SK-N-SH treated with all-trans-retinoic acid at 6 μM for 48 hours (cell line): ENCODE measurements around the gene CADM1.

ENCODE experiments used
- ATAC-seq: fragments of 200-7000 bp; cut with Tn5 transposase; 3 replicates; pipeline ENCODE4 v1.9.1; 2020; ENCODE audit warnings: mild to moderate bottlenecking, moderate library complexity
- ARNTL ChIP-seq: fragments of 450-650 bp; formaldehyde crosslinking; IDR thresholded peaks from 2 replicates; pipeline ENCODE4 v1.5.0; 2020; ENCODE audit warnings: low read depth, mild to moderate bottlenecking, moderate library complexity, borderline replicate concordance
- BACH2 ChIP-seq: fragments of 250-450 bp; sonication (Bioruptor Pico); IDR thresholded peaks from 2 replicates; pipeline ENCODE4 v1.9.0; 2021; ENCODE audit warnings: mild to moderate bottlenecking, borderline replicate concordance
- CSDC2 ChIP-seq: fragments of 250-450 bp; sonication (Bioruptor Pico); IDR thresholded peaks from 2 replicates; pipeline ENCODE4 v1.5.0; 2020; ENCODE audit warnings: mild to moderate bottlenecking, moderate library complexity
- ESRRG ChIP-seq: fragments of 250-450 bp; sonication (Bioruptor Pico); IDR thresholded peaks from 2 replicates; pipeline ENCODE4 v1.6.1; 2021; ENCODE audit warnings: mild to moderate bottlenecking
- GLIS3 ChIP-seq: fragments of 250-450 bp; sonication (Bioruptor Pico); IDR thresholded peaks from 2 replicates; pipeline ENCODE4 v1.5.0; 2020; ENCODE audit warnings: mild to moderate bottlenecking, moderate library complexity
- ISL1 ChIP-seq: fragments of 250-450 bp; sonication (Bioruptor Pico); IDR thresholded peaks from 2 replicates; pipeline ENCODE4 v2.1.2; 2022; ENCODE audit warnings: mild to moderate bottlenecking, moderate library complexity
- OSR1 ChIP-seq: fragments of 250-450 bp; sonication (Bioruptor Pico); IDR thresholded peaks from 2 replicates; pipeline ENCODE4 v1.8.0; 2022; ENCODE audit warnings: moderate library complexity, mild to moderate bottlenecking, inconsistent platforms
- POU6F1 ChIP-seq: fragments of 250-450 bp; sonication (Bioruptor Pico); IDR thresholded peaks from 2 replicates; pipeline ENCODE4 v1.8.0; 2021; ENCODE audit warnings: low read depth, mild to moderate bottlenecking, moderate library complexity, borderline replicate concordance
- PPARA ChIP-seq: fragments of 250-450 bp; sonication (Bioruptor Pico); IDR thresholded peaks from 2 replicates; pipeline ENCODE4 v1.5.0; 2020; ENCODE audit warnings: mild to moderate bottlenecking, borderline replicate concordance
- RARB ChIP-seq: fragments of 250-450 bp; sonication (Bioruptor Pico); IDR thresholded peaks from 2 replicates; pipeline ENCODE4 v1.8.0; 2021; ENCODE audit warnings: mild to moderate bottlenecking, moderate library complexity
- SNAI2 ChIP-seq: fragments of 250-450 bp; sonication (Bioruptor Pico); IDR thresholded peaks from 2 replicates; pipeline ENCODE4 v1.5.0; 2020; ENCODE audit warnings: mild to moderate bottlenecking, moderate library complexity
- TCF4 ChIP-seq: fragments of 250-450 bp; sonication (Bioruptor Pico); IDR thresholded peaks from 2 replicates; pipeline ENCODE4 v1.8.0; 2021; ENCODE audit warnings: mild to moderate bottlenecking, moderate library complexity, borderline replicate concordance
- TOX ChIP-seq: fragments of 250-450 bp; sonication (Bioruptor Pico); IDR thresholded peaks from 2 replicates; pipeline ENCODE4 v1.8.0; 2021; ENCODE audit warnings: mild to moderate bottlenecking, moderate library complexity, borderline replicate concordance
- TSHZ2 ChIP-seq: fragments of 250-450 bp; sonication (Bioruptor Pico); IDR thresholded peaks from 2 replicates; pipeline ENCODE4 v1.5.0; 2020; ENCODE audit warnings: mild to moderate bottlenecking, moderate library complexity
- ZC3H10 ChIP-seq: fragments of 250-450 bp; sonication (Bioruptor Pico); IDR thresholded peaks from 2 replicates; pipeline ENCODE4 v1.5.1; 2021; ENCODE audit warnings: mild to moderate bottlenecking, moderate library complexity
- ZFP3 ChIP-seq: fragments of 250-450 bp; sonication (Bioruptor Pico); IDR thresholded peaks from 2 replicates; pipeline ENCODE4 v1.5.0; 2020; ENCODE audit warnings: mild to moderate bottlenecking, moderate library complexity
- ZFP30 ChIP-seq: fragments of 450-650 bp; formaldehyde crosslinking; IDR thresholded peaks from 2 replicates; pipeline ENCODE4 v1.5.0; 2022; ENCODE audit warnings: mild to moderate bottlenecking, moderate library complexity
- ZNF565 ChIP-seq: fragments of 450-650 bp; formaldehyde crosslinking; conservative IDR thresholded peaks from 2 replicates; pipeline ENCODE4 v1.5.0; 2020; ENCODE audit warnings: low read depth, mild to moderate bottlenecking, moderate library complexity
- ZNF70 ChIP-seq: fragments of 450-650 bp; formaldehyde crosslinking; IDR thresholded peaks from 2 replicates; pipeline ENCODE4 v1.5.0; 2020; ENCODE audit warnings: mild to moderate bottlenecking, moderate library complexity
- ZNF8 ChIP-seq: fragments of 450-650 bp; formaldehyde crosslinking; IDR thresholded peaks from 2 replicates; pipeline ENCODE4 v1.5.0; 2020; ENCODE audit warnings: mild to moderate bottlenecking, moderate library complexity
- TF ChIP-seq, protein P1 (sequence below): fragments of 250-450 bp; sonication (Bioruptor Pico); IDR thresholded peaks from 2 replicates; pipeline ENCODE4 v1.5.1; 2020; ENCODE audit warnings: low read depth, mild to moderate bottlenecking, moderate library complexity
- TF ChIP-seq, protein P2 (sequence below): fragments of 250-450 bp; sonication (Bioruptor Pico); IDR thresholded peaks from 2 replicates; pipeline ENCODE4 v1.5.1; 2021; ENCODE audit warnings: mild to moderate bottlenecking, moderate library complexity
- TF ChIP-seq, protein P3 (sequence below): fragments of 250-450 bp; sonication (Bioruptor Pico); IDR thresholded peaks from 2 replicates; pipeline ENCODE4 v1.8.0; 2020; ENCODE audit warnings: mild to moderate bottlenecking, moderate library complexity, borderline replicate concordance

The CADM1 gene

GRCh38 chr11:115158053-115158452 is 346.2 kb downstream of the CADM1 start:
- TF ChIP-seq, protein P1, sequence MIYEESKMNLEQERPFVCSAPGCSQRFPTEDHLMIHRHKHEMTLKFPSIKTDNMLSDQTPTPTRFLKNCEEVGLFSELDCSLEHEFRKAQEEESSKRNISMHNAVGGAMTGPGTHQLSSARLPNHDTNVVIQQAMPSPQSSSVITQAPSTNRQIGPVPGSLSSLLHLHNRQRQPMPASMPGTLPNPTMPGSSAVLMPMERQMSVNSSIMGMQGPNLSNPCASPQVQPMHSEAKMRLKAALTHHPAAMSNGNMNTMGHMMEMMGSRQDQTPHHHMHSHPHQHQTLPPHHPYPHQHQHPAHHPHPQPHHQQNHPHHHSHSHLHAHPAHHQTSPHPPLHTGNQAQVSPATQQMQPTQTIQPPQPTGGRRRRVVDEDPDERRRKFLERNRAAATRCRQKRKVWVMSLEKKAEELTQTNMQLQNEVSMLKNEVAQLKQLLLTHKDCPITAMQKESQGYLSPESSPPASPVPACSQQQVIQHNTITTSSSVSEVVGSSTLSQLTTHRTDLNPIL, result no peak
- TF ChIP-seq ZC3H10 (CRISPR knock-in tag) (no peak), GLIS3 (no peak), TSHZ2 (CRISPR knock-in tag) (no peak), CSDC2 (CRISPR knock-in tag) (no peak), ZFP3 (CRISPR knock-in tag) (no peak), PPARA (CRISPR knock-in tag) (no peak), TCF4 (CRISPR knock-in tag) (no peak), BACH2 (CRISPR knock-in tag) (no peak), ARNTL (CRISPR knock-in tag) (no peak), TOX (CRISPR knock-in tag) (no peak), ZFP30 (CRISPR knock-in tag) (no peak), ZNF70 (no peak), ZNF565 (CRISPR knock-in tag) (no peak), SNAI2 (CRISPR knock-in tag) (no peak), RARB (CRISPR knock-in tag) (no peak), OSR1 (no peak), ESRRG (no peak), ISL1 (no peak)
- ATAC-seq, result no peak

GRCh38 chr11:115157247-115157646 is 347.0 kb downstream of the CADM1 start:
- TF ChIP-seq TOX (CRISPR knock-in tag), result no peak
- no peak for TF ChIP-seq ESRRG
- no peak for TF ChIP-seq CSDC2 (CRISPR knock-in tag)
- TF ChIP-seq GLIS3, result no peak
- TF ChIP-seq, protein P2, sequence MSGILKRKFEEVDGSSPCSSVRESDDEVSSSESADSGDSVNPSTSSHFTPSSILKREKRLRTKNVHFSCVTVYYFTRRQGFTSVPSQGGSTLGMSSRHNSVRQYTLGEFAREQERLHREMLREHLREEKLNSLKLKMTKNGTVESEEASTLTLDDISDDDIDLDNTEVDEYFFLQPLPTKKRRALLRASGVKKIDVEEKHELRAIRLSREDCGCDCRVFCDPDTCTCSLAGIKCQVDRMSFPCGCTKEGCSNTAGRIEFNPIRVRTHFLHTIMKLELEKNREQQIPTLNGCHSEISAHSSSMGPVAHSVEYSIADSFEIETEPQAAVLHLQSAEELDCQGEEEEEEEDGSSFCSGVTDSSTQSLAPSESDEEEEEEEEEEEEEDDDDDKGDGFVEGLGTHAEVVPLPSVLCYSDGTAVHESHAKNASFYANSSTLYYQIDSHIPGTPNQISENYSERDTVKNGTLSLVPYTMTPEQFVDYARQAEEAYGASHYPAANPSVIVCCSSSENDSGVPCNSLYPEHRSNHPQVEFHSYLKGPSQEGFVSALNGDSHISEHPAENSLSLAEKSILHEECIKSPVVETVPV (CRISPR knock-in tag), result no peak
- no peak for TF ChIP-seq ARNTL (CRISPR knock-in tag)
- no peak for TF ChIP-seq BACH2 (CRISPR knock-in tag)

GRCh38 chr11:115155978-115156377 is 348.2 kb downstream of the CADM1 start:
- no peak for TF ChIP-seq TSHZ2 (CRISPR knock-in tag)
- no peak for TF ChIP-seq ZFP3 (CRISPR knock-in tag)
- TF ChIP-seq, protein P3, sequence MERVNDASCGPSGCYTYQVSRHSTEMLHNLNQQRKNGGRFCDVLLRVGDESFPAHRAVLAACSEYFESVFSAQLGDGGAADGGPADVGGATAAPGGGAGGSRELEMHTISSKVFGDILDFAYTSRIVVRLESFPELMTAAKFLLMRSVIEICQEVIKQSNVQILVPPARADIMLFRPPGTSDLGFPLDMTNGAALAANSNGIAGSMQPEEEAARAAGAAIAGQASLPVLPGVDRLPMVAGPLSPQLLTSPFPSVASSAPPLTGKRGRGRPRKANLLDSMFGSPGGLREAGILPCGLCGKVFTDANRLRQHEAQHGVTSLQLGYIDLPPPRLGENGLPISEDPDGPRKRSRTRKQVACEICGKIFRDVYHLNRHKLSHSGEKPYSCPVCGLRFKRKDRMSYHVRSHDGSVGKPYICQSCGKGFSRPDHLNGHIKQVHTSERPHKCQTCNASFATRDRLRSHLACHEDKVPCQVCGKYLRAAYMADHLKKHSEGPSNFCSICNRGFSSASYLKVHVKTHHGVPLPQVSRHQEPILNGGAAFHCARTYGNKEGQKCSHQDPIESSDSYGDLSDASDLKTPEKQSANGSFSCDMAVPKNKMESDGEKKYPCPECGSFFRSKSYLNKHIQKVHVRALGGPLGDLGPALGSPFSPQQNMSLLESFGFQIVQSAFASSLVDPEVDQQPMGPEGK (CRISPR knock-in tag), result no peak
- TF ChIP-seq, protein P1, result no peak
- TF ChIP-seq POU6F1, result no peak
- no peak for TF ChIP-seq TCF4 (CRISPR knock-in tag)
- TF ChIP-seq SNAI2 (CRISPR knock-in tag), result no peak
- TF ChIP-seq ZNF8 (CRISPR knock-in tag), result no peak
- TF ChIP-seq ZFP30 (CRISPR knock-in tag), result no peak
- TF ChIP-seq ARNTL (CRISPR knock-in tag), result no peak
- TF ChIP-seq RARB (CRISPR knock-in tag), result no peak
- TF ChIP-seq PPARA (CRISPR knock-in tag), result no peak
- no peak for TF ChIP-seq ESRRG
- TF ChIP-seq ISL1, result no peak
- no peak for ATAC-seq

More at GRCh38 chr11:115157247-115157646, 347.0 kb downstream of the CADM1 start:
- ATAC-seq, result no peak
